K562 (cell line): ENCODE results near the gene GRB10. TPM values are rescaled to one million over a fixed set of nuclear protein-coding genes. Genes with fewer than 3 reads are reported as not detected.
"Not testable (repeated sequence)": the region's sequence is repeated elsewhere in the genome, so short reads cannot be mapped to it uniquely, and the experiment has no call there.

Experiments used
- ATAC-seq: fragments of 200-7000 bp; cut with Tn5 transposase; 3 replicates; pipeline ENCODE4 v1.9.1; 2020; ENCODE audit warnings: moderate library complexity
- BruUV-seq: library from RNA; stranded (reverse); fragments of 400-500 nt; replicated peaks from 2 replicates; lab custom pipeline; 2021; lab: Mats Ljungman, UMichigan
- CTCF ChIA-PET: fragments of 300-600 bp; formaldehyde crosslinking; extraction: SDS; loops from one replicate; lab custom pipeline; 2021; ENCODE audit warnings: low intra/inter-chr PET ratio; lab: Yijun Ruan, JAX
- POLR2A ChIA-PET: fragments of 300-600, 350-650 bp; sonication (Branson Sonifier 250); formaldehyde crosslinking; extraction: SDS; loops from one replicate; lab custom pipeline; 2021; ENCODE audit warnings: antibody characterized with exemption, inconsistent platforms; lab: Yijun Ruan, JAX
- DNase-seq, 4 experiments: peaks; one replicate each; pipeline versions ENCODE4 v3.0.0 to v3.0.0-alpha.2; 2011 to 2018; ENCODE audit warnings: low spot score in 3 of 4, mixed read lengths in 3 of 4; ENCODE audit errors: extremely low read depth in 1 of 4
- FAIRE-seq: peaks from 2 replicates; lab custom pipeline; 2011; peaks lifted over from hg19 to GRCh38; lab: Jason Lieb, UNC
- H2AFZ ChIP-seq: 2 replicates; pipeline ENCODE4 v1.6.0; 2011; ENCODE audit warnings: low read depth, low read length, control low read depth, inconsistent platforms
- H3K27ac ChIP-seq: fragments of 200-600 bp; 3 replicates; pipeline ENCODE4 v1.8.0; 2011; ENCODE audit warnings: low read depth, mild to moderate bottlenecking, control low read depth, inconsistent platforms, low read length, moderate library complexity, mixed read lengths; ENCODE audit errors: extremely low read depth
- H3K27me3 ChIP-seq, 2 experiments: fragments of 300-600 bp in 1 of 2; 2 replicates in 1 of 2; 3 replicates in 1 of 2; pipeline versions ENCODE4 v1.6.0 to v1.8.0; 2011; ENCODE audit warnings: inconsistent platforms in 2 of 2, low read length in 2 of 2, mild to moderate bottlenecking in 1 of 2, mixed read lengths in 1 of 2, moderate library complexity in 1 of 2; ENCODE audit not compliant: control insufficient read depth in 2 of 2, insufficient read depth in 2 of 2
- H3K36me3 ChIP-seq: fragments of 300-600 bp; 3 replicates; pipeline ENCODE4 v1.8.0; 2011; ENCODE audit warnings: mild to moderate bottlenecking, low read length, inconsistent platforms; ENCODE audit not compliant: control insufficient read depth, insufficient read depth
- H3K4me1 ChIP-seq, 2 experiments: fragments of 200-600 bp in 1 of 2; replicated peaks in 1 of 2; 2 replicates in 1 of 2; 3 replicates in 1 of 2; pipeline versions ENCODE4 v1.5.1 to v1.8.0; 2011; ENCODE audit warnings: inconsistent platforms in 2 of 2, low read length in 2 of 2, mild to moderate bottlenecking in 1 of 2, mixed read lengths in 1 of 2, moderate library complexity in 1 of 2; ENCODE audit not compliant: control insufficient read depth in 2 of 2, insufficient read depth in 2 of 2
- H3K4me2 ChIP-seq: 2 replicates; pipeline ENCODE4 v1.6.1; 2011; ENCODE audit warnings: low read length, control low read depth, inconsistent platforms, mixed read lengths; ENCODE audit not compliant: insufficient read depth
- H3K4me3 ChIP-seq: fragments of 200-600 bp; sonication (generic), shearing (Covaris generic); 2 replicates; pipeline ENCODE4 v1.5.1; 2016; ENCODE audit warnings: control low read depth, inconsistent platforms
- H3K79me2 ChIP-seq: fragments of 200-600 bp; 3 replicates; pipeline ENCODE4 v1.8.0; 2011; ENCODE audit warnings: low read length, inconsistent platforms; ENCODE audit not compliant: control insufficient read depth, insufficient read depth
- H3K9ac ChIP-seq, 2 experiments: 2 replicates each; pipeline versions ENCODE4 v1.6.0 to v1.6.1; 2011; ENCODE audit warnings: low read depth in 2 of 2, low read length in 2 of 2, control low read depth in 1 of 2, inconsistent platforms in 1 of 2, mild to moderate bottlenecking in 1 of 2, mixed read lengths in 1 of 2; ENCODE audit not compliant: insufficient read depth in 1 of 2
- H3K9me1 ChIP-seq: one replicate; pipeline ENCODE4 v1.6.0; 2011; ENCODE audit warnings: inconsistent platforms, mild to moderate bottlenecking, low read length, moderate library complexity; ENCODE audit not compliant: control insufficient read depth, insufficient read depth
- H3K9me3 ChIP-seq: replicated peaks from 2 replicates; pipeline ENCODE4 v1.5.1; 2011; ENCODE audit warnings: low read depth, low read length, inconsistent platforms; ENCODE audit not compliant: control insufficient read depth, insufficient read depth
- H4K20me1 ChIP-seq: replicated peaks from 2 replicates; pipeline ENCODE4 v1.6.1; 2011; ENCODE audit warnings: low read length, inconsistent platforms, mixed read lengths; ENCODE audit not compliant: control insufficient read depth, insufficient read depth
- WGBS: fragments of 100-300 bp; shearing (Covaris generic); methylation state at CpG from one replicate; pipeline ENCODE4 v1.1.6; 2016; ENCODE audit warnings: low coverage, mixed read lengths; ENCODE audit not compliant: insufficient coverage; ENCODE audit errors: missing lambda C conversion rate; 5-methylcytosine and 5-hydroxymethylcytosine counted together
- in situ Hi-C: fragments of 300-500 bp; cut with MboI; formaldehyde crosslinking; loops from 4 replicates; pipeline ENCODE4 v1.15.0; 2018; ENCODE audit warnings: inconsistent platforms, mixed read lengths
- intact Hi-C: fragments of 100-400 bp; cut with micrococcal nuclease; formaldehyde crosslinking; loops from 2 replicates; pipeline ENCODE4 v1.14.2; 2022
- polyA plus RNA-seq, 8 experiments: library from polyadenylated mRNA; depleted of rRNA in 4 of 8; stranded (reverse) in 5 of 8; unstranded in 3 of 8; fragments of >200 nt; fragmentation: Nextera tagmentation in 2 of 8; fragmentation: Illumina TruSeq in 1 of 8; extraction: Ambion mirVana in 2 of 8; extraction: Trizol in 1 of 8; gene quantifications; 2 replicates each; pipeline versions ENCODE4 v1.2.1 to v1.2.3, GENCODE V29; 2011 to 2014; ENCODE audit warnings: inconsistent platforms in 1 of 8, missing spikeins in 1 of 8
- total RNA-seq, 7 experiments: library from RNA; depleted of rRNA in 6 of 7; stranded (reverse); fragments of >200 nt in 6 of 7; fragmentation: Illumina TruSeq in 2 of 7; extraction: Trizol in 2 of 7; gene quantifications; 2 replicates each; pipeline versions ENCODE4 v1.2.1 to v1.2.3, GENCODE V29; 2011 to 2021; ENCODE audit warnings: low replicate concordance in 1 of 7
- TF ChIP-seq, protein P1 (sequence below): fragments of 450-650 bp; IDR thresholded peaks from 2 replicates; pipeline ENCODE4 v1.6.1; 2016; ENCODE audit warnings: low read depth

The GRB10 gene
- total and polyA plus RNA-seq, 9 of the 15 experiments (the other 6 are each of a cell fraction or from before 2014, with no cell fraction given), result 8.9 to 88.5 (median 40.7) TPM

DNA sequence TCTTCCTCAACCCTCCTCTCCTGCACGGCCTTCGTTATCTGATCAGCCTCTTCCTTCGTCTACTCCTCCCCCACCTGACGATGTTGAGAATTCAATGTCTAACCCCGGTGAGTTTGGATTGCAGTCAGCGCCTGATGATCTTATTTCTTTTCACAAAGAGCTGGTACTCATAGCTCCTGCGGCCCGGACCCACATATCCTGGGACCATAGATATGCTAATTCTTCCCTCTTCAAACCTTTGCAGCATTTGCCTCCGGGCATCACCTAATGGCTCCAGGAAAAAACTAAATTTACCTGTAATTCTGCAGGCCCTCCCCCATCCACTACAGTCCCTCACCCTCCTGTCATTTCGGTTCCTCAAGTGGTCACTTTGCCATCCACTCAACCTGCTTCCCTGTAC is 205.1 kb downstream of the GRB10 start (continued):
- TF ChIP-seq, protein P1, sequence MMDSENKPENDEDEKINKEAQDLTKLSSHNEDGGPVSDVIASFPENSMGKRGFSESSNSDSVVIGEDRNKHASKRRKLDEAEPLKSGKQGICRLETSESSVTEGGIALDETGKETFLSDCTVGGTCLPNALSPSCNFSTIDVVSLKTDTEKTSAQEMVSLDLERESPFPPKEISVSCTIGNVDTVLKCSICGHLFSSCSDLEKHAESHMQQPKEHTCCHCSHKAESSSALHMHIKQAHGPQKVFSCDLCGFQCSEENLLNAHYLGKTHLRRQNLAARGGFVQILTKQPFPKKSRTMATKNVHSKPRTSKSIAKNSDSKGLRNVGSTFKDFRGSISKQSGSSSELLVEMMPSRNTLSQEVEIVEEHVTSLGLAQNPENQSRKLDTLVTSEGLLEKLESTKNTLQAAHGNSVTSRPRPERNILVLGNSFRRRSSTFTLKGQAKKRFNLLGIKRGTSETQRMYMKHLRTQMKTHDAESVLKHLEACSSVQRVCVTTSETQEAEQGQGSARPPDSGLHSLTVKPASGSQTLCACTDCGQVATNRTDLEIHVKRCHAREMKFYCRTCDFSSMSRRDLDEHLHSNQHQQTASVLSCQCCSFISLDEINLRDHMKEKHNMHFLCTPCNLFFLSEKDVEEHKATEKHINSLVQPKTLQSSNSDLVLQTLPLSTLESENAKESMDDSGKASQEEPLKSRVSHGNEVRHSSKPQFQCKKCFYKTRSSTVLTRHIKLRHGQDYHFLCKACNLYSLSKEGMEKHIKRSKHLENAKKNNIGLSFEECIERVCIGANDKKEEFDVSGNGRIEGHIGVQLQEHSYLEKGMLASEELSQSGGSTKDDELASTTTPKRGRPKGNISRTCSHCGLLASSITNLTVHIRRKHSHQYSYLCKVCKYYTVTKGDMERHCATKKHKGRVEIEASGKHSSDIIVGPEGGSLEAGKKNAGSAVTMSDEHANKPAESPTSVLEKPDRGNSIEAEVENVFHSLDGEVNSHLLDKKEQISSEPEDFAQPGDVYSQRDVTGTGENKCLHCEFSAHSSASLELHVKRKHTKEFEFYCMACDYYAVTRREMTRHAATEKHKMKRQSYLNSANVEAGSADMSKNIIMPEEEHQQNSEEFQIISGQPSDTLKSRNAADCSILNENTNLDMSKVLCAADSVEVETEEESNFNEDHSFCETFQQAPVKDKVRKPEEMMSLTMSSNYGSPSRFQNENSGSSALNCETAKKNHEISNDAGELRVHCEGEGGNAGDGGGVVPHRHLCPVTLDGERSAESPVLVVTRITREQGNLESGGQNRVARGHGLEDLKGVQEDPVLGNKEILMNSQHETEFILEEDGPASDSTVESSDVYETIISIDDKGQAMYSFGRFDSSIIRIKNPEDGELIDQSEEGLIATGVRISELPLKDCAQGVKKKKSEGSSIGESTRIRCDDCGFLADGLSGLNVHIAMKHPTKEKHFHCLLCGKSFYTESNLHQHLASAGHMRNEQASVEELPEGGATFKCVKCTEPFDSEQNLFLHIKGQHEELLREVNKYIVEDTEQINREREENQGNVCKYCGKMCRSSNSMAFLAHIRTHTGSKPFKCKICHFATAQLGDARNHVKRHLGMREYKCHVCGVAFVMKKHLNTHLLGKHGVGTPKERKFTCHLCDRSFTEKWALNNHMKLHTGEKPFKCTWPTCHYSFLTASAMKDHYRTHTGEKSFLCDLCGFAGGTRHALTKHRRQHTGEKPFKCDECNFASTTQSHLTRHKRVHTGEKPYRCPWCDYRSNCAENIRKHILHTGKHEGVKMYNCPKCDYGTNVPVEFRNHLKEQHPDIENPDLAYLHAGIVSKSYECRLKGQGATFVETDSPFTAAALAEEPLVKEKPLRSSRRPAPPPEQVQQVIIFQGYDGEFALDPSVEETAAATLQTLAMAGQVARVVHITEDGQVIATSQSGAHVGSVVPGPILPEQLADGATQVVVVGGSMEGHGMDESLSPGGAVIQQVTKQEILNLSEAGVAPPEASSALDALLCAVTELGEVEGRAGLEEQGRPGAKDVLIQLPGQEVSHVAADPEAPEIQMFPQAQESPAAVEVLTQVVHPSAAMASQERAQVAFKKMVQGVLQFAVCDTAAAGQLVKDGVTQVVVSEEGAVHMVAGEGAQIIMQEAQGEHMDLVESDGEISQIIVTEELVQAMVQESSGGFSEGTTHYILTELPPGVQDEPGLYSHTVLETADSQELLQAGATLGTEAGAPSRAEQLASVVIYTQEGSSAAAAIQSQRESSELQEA, result no peak

- FAIRE-seq, H3K27me3 ChIP-seq, H3K9ac ChIP-seq, H4K20me1 ChIP-seq, H3K4me2 ChIP-seq, H2AFZ ChIP-seq, intact Hi-C loops, H3K9me3 ChIP-seq, POLR2A ChIA-PET, H3K27ac ChIP-seq, DNase-seq, H3K79me2 ChIP-seq, H3K9me1 ChIP-seq, CTCF ChIA-PET, in situ Hi-C loops, H3K4me1 ChIP-seq, BruUV-seq, ATAC-seq, H3K36me3 ChIP-seq, H3K4me3 ChIP-seq: not testable (repeated sequence)
- WGBS, result 0% methylated on average over 6 of the region's 6 CpGs
Observed at GRCh38 chr7:50576388-50576787, 206.3 kb downstream of the GRB10 start.
